Liver (tissue), 9 donors: ENCODE measurements around the gene ZSCAN10. TPM values are rescaled to one million over a fixed set of nuclear protein-coding genes. Genes with fewer than 3 reads are reported as not detected.
"Not testable (repeated sequence)": the region's sequence is repeated elsewhere in the genome, so short reads cannot be mapped to it uniquely, and the experiment has no call there.

Experiments
- DNase-seq: peaks from one replicate; pipeline ENCODE4 v3.0.0-alpha.2; 2017; ENCODE audit warnings: low spot score
- H3K27ac ChIP-seq, 2 donors: one replicate each; pipeline ENCODE4 v1.7.0; 2013; ENCODE audit warnings: inconsistent platforms in 2 of 2, low read length in 2 of 2, control low read depth in 1 of 2, low read depth in 1 of 2, mild to moderate bottlenecking in 1 of 2
- H3K27me3 ChIP-seq, 4 donors: one replicate each; pipeline versions ENCODE4 v1.6.1 to v1.7.0; 2013; ENCODE audit warnings: low read length in 3 of 4, inconsistent platforms in 1 of 4, mild to moderate bottlenecking in 1 of 4, moderate library complexity in 1 of 4; ENCODE audit not compliant: control insufficient read depth in 4 of 4, insufficient read depth in 4 of 4
- H3K36me3 ChIP-seq, 4 donors: one replicate each; pipeline versions ENCODE4 v1.6.1 to v1.7.0; 2013; ENCODE audit warnings: low read length in 3 of 4, mild to moderate bottlenecking in 3 of 4, low read depth in 1 of 4, moderate library complexity in 1 of 4; ENCODE audit not compliant: control insufficient read depth in 4 of 4, insufficient read depth in 3 of 4
- H3K4me1 ChIP-seq, 4 donors: one replicate each; pipeline versions ENCODE4 v1.6.1 to v1.7.0; 2013; ENCODE audit warnings: low read length in 3 of 4, mild to moderate bottlenecking in 3 of 4, moderate library complexity in 1 of 4; ENCODE audit not compliant: control insufficient read depth in 4 of 4, insufficient read depth in 4 of 4
- H3K4me3 ChIP-seq, 3 donors: one replicate each; pipeline versions ENCODE4 v1.6.1 to v1.7.0; 2013; ENCODE audit warnings: low read length in 3 of 3, control low read depth in 1 of 3, low read depth in 1 of 3, mild to moderate bottlenecking in 1 of 3
- H3K9ac ChIP-seq, 2 donors: one replicate each; pipeline ENCODE4 v1.7.0; 2013; ENCODE audit warnings: low read length in 2 of 2, mild to moderate bottlenecking in 2 of 2, moderate library complexity in 2 of 2, control low read depth in 1 of 2, low read depth in 1 of 2
- H3K9me3 ChIP-seq, 4 donors: one replicate each; pipeline versions ENCODE4 v1.6.1 to v1.7.0; 2013; ENCODE audit warnings: low read length in 3 of 4; ENCODE audit not compliant: control insufficient read depth in 4 of 4
- ATF3 ChIP-seq: IDR thresholded peaks from 2 replicates; pipeline ENCODE4 v1.6.1; 2016; ENCODE audit warnings: antibody characterized with exemption
- CTCF ChIP-seq: fragments of 150-350 bp; IDR thresholded peaks from 2 replicates; pipeline ENCODE4 v1.5.1; 2017; ENCODE audit warnings: improper control_type of control experiment, low read depth, low read length; ENCODE audit not compliant: missing input control
- EGR1 ChIP-seq, 2 donors: IDR thresholded peaks; 2 replicates each; pipeline ENCODE4 v1.6.1; 2016 to 2018; ENCODE audit warnings: antibody characterized with exemption in 2 of 2, low read depth in 2 of 2
- FOXA1 ChIP-seq: IDR thresholded peaks from 2 replicates; pipeline ENCODE4 v1.6.1; 2016; ENCODE audit warnings: antibody characterized with exemption
- FOXA2 ChIP-seq: IDR thresholded peaks from 2 replicates; pipeline ENCODE4 v1.6.1; 2016; ENCODE audit warnings: antibody characterized with exemption
- GABPA ChIP-seq, 2 donors: IDR thresholded peaks in 1 of 2; conservative IDR thresholded peaks in 1 of 2; 2 replicates each; pipeline ENCODE4 v1.6.1; 2016; ENCODE audit warnings: antibody characterized with exemption in 2 of 2, mild to moderate bottlenecking in 1 of 2, moderate library complexity in 1 of 2
- HNF4A ChIP-seq, 2 donors: conservative IDR thresholded peaks; 2 replicates each; pipeline ENCODE4 v1.6.1; 2016; ENCODE audit warnings: antibody characterized with exemption in 2 of 2, mild to moderate bottlenecking in 2 of 2
- HNF4G ChIP-seq: IDR thresholded peaks from 2 replicates; pipeline ENCODE4 v1.6.1; 2016; ENCODE audit warnings: antibody characterized with exemption
- JUND ChIP-seq, 2 donors: IDR thresholded peaks; 2 replicates each; pipeline ENCODE4 v1.6.1; 2016; ENCODE audit warnings: antibody characterized with exemption in 2 of 2
- MAX ChIP-seq: IDR thresholded peaks from 2 replicates; pipeline ENCODE4 v1.6.1; 2016; ENCODE audit warnings: antibody characterized with exemption
- NR2F2 ChIP-seq: IDR thresholded peaks from 2 replicates; pipeline ENCODE4 v1.6.1; 2016; ENCODE audit warnings: antibody characterized with exemption
- REST ChIP-seq: IDR thresholded peaks from 2 replicates; pipeline ENCODE4 v1.6.1; 2016; ENCODE audit warnings: antibody characterized with exemption, mild to moderate bottlenecking
- RXRA ChIP-seq, 2 donors: IDR thresholded peaks; 2 replicates each; pipeline ENCODE4 v1.6.1; 2017 to 2018; ENCODE audit warnings: antibody characterized with exemption in 2 of 2, mild to moderate bottlenecking in 1 of 2
- SP1 ChIP-seq: IDR thresholded peaks from 2 replicates; pipeline ENCODE4 v1.6.1; 2018; ENCODE audit warnings: antibody characterized with exemption, mild to moderate bottlenecking
- TAF1 ChIP-seq: conservative IDR thresholded peaks from 2 replicates; pipeline ENCODE4 v1.6.1; 2016; ENCODE audit warnings: antibody characterized with exemption, mild to moderate bottlenecking
- YY1 ChIP-seq: IDR thresholded peaks from 2 replicates; pipeline ENCODE4 v1.6.1; 2016; ENCODE audit warnings: antibody characterized with exemption, mild to moderate bottlenecking
- ZBTB33 ChIP-seq: IDR thresholded peaks from 2 replicates; pipeline ENCODE4 v1.6.1; 2016; ENCODE audit warnings: antibody characterized with exemption
- WGBS: extraction: QIAGEN DNeasy Blood & Tissue Kit; methylation state at CpG from one replicate; pipeline ENCODE4 v1.1.7; 2013; 5-methylcytosine and 5-hydroxymethylcytosine counted together
- polyA plus RNA-seq, 2 donors: library from polyadenylated mRNA; stranded (reverse) in 1 of 2; unstranded in 1 of 2; fragments of 200-250 nt in 1 of 2; fragments of >200 nt in 1 of 2; fragmentation: Nextera tagmentation in 1 of 2; extraction: Ambion mirVana in 1 of 2; gene quantifications; one replicate each; pipeline versions ENCODE4 v1.2.1 to v1.2.3, GENCODE V29; 2013 to 2015
- total RNA-seq, 2 donors: library from RNA; depleted of rRNA; stranded (reverse); fragments of >200 nt; gene quantifications; one replicate each; pipeline ENCODE4 v1.2.3, GENCODE V29; 2014
- donor health status: healthy.
- donor health status: healthy.
- donor health status: healthy.
- donor health status: healthy.
- donor health status: healthy.

Gene ZSCAN10
- total and polyA plus RNA-seq, 4 donors: not detected

GRCh38 chr16:3141781-3142311 lies 42.8 kb upstream of the ZSCAN10 start (continued):
- TF ChIP-seq TAF1 (no peak), ATF3 (no peak), JUND (IDR thresholded peaks at IDR 0.05) (no peak), HNF4G (no peak), ZBTB33 (no peak), FOXA1 (no peak)

- Histone ChIP-seq H3K4me1 (peaks cover 11 to 25% (median 22%) of the 10 kb centered on the region in 4 donors), H3K9me3 (no peaks in the 10 kb centered on the region), H3K4me3 (no peak overlapping the region), H3K36me3 (peaks cover 0 to 35% (median 7%) of the 10 kb centered on the region in 4 donors), H3K9ac (no peak overlapping the region), H3K27me3 (no peaks in the 10 kb centered on the region), H3K27ac (no peak overlapping the region)
- 97% methylated on average over 69 of the region's 69 CpGs for WGBS
- DNase-seq: no peak
- TF ChIP-seq GABPA (IDR thresholded peaks at IDR 0.05 in 1 of 2, conservative IDR thresholded peaks at IDR 0.05 in 1 of 2): no peak
- no peak for TF ChIP-seq FOXA1
- TF ChIP-seq YY1: no peak
- no peak for TF ChIP-seq ZBTB33
- TF ChIP-seq SP1: no peak
- TF ChIP-seq RXRA (IDR thresholded peaks at IDR 0.05): no peak
- no peak for TF ChIP-seq ATF3
- no peak for TF ChIP-seq FOXA2
- no peak for TF ChIP-seq JUND (IDR thresholded peaks at IDR 0.05)
- TF ChIP-seq HNF4A (conservative IDR thresholded peaks at IDR 0.05): no peak
- no peak for TF ChIP-seq EGR1 (IDR thresholded peaks at IDR 0.05; ENCODE audit: low read depth in 2 of 2)
- no peak for TF ChIP-seq NR2F2
- TF ChIP-seq REST: no peak
- TF ChIP-seq MAX: no peak
- TF ChIP-seq HNF4G: no peak
- TF ChIP-seq TAF1: no peak
- TF ChIP-seq CTCF: no peak
These were observed 41.7 kb upstream of the ZSCAN10 start for GRCh38 chr16:3140603-3141427.

- peaks cover 0 to 35% (median 7%) of the 10 kb centered on the region in 4 donors for H3K36me3 ChIP-seq
- 96% methylated on average over 9 of the region's 9 CpGs for WGBS
These were observed 40.5 kb upstream of the ZSCAN10 start for GRCh38 chr16:3139561-3139960.

More at GRCh38 chr16:3139561-3139960, 40.5 kb upstream of the ZSCAN10 start:
- not testable (repeated sequence) for H3K9me3 ChIP-seq, DNase-seq, H3K9ac ChIP-seq, H3K4me3 ChIP-seq, H3K27ac ChIP-seq, H3K27me3 ChIP-seq
- H3K4me1 ChIP-seq: peaks cover 11 to 32% (median 27%) of the 10 kb centered on the region in 4 donors
